Measurements from ENCODE around the gene SF3A1.

SF3A1 gene

DNA sequence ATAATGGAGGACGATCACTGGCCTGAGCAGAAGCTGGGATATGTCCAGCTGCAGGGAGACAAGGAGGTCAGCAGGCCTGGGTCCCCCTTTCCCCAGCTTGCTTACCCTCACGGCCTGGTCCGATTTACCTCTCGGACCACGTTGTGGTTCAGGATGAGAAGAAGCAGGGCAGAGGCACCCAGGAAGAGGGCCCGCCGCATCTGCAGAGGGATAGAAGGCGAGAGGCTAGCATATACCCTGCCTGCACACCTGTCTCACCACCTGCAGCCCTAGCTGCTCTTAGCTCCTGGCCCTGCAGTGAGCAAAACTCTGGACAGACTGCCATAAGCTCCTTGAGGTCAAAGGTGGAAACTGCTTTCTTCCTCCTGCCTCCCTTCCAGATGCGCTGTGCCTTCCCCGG is 29.2 kb upstream of the SF3A1 start:
- DNase-seq (ENCODE audit: low spot score): no peak

GRCh38 chr22:30383061-30383460 is 26.4 kb upstream of the SF3A1 start:
- DNase-seq (ENCODE audit: low spot score): no peak

- DNase-seq (ENCODE audit: low spot score): no peak
Observed at GRCh38 chr22:30382340-30382739, 25.6 kb upstream of the SF3A1 start.

DNA sequence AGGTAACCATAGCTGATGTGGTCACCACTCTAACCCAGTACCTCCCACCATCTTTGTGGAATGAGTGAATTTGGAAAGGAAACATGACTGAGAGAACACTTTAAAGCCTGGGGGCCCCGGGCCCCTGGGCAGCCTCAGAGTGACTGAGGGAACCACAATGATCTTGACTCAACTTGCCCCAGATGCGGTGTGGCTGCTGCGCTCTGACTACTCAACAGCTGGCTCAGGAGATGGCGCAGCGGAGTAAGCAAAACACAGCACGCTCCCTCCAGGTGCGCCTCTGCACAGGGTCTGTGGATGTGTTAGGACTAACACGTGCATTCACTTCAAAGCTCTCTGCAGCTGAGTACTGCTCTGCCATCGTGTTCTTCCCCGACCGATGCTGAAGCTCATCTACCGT is 24.6 kb upstream of the SF3A1 start:
- no peak for DNase-seq (ENCODE audit: low spot score)

DNA sequence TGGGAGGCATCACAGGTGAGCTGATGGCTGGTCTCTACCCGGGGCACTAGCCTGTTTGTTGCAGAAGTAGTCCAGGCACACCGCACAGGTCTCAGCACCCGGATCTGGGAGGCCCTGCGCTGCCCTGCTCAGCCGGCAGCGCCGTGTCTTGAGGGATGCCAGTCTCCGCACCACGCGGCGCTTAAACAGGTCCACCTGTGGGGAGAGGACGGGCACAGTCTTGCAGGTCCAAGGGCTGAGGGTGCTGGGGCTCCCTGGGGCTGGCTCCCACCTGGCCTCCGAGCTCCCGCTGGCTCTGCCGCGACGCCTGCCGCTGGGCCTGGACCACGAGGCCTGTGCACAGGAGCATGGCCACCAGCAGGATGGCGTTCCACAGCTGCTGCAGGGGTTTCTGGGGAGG is 23.3 kb upstream of the SF3A1 start:
- no peak for DNase-seq (ENCODE audit: low spot score)

GRCh38 chr22:30375312-30375849 is 18.7 kb upstream of the SF3A1 start:
- DNase-seq (ENCODE audit: low spot score): no peak

- DNase-seq (ENCODE audit: low spot score): no peak
Observed at GRCh38 chr22:30373331-30374325, 16.9 kb upstream of the SF3A1 start.

DNA sequence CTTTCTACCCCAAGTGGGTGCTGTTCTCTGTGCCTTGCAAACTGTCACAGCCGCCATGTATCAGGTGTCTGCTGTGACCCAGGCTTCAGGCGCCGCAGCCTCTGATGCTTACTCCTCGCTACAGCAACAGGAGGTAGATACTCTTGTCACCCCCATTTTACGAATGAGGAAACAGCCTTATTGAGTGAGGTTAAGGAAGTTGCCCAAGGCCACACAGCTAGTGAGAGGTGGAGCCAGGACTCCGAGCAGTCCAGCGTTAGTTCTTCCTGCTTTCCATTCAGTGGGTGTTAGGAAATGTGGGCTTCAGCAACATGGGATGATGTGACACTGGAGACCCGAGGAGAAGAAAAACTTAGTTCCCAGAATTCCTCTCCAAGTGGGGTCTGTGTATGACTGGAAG is 16.2 kb upstream of the SF3A1 start:
- DNase-seq (ENCODE audit: low spot score): no peak

GRCh38 chr22:30371981-30372380 is 15.3 kb upstream of the SF3A1 start:
- no peak for DNase-seq (ENCODE audit: low spot score)

- no peak for DNase-seq (ENCODE audit: low spot score)
Observed at GRCh38 chr22:30371321-30371720, 14.6 kb upstream of the SF3A1 start.

DNA sequence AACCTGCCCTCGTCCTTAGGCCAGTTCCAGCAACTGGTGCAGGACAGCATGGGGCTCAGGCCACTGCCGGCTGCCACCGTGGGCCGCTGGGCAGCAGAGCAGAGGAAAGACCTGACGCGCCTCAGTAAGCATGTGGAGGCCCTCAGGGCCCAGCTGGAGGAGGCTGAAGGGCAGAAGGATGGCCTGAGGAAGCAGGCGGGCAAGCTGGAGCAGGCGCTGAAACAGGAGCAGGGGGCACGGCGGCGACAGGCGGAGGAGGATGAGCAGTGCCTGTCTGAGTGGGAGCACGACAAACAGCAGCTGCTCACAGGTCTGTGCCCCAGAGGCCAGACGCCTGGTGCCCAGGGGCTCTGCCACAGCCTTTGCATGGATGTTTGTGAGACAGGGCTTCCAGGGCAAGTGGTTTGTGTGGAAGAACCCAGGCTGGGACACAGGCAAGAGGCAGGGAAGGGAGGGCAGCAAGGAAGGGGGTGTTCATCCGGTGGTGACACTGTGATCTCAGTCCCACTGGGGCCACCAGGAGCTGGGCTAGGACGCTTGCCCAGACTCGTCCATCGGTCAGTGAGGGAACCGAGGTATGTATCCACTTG is 14.0 kb upstream of the SF3A1 start:
- DNase-seq (ENCODE audit: low spot score): no peak

DNA sequence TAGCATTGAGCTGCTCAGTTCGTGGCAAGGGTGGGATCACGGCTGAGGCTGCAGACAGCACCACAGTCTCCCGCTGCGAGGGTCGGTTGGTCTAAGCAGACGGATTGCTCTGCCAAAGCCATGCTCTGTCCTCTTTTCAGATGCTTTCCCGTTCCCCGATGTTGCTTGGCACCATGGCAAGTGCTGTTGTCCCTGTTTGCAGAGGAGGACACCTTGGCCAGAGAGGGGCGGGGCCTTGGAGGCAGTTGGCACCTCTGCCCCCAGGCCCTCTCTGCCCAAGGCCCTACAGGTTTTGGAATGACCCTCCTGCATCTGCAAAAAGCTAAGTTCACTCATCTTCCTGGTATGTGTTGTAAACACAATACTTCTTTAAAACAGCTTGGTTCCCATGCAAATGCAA is 11.7 kb upstream of the SF3A1 start:
- DNase-seq (ENCODE audit: low spot score): no peak

DNA sequence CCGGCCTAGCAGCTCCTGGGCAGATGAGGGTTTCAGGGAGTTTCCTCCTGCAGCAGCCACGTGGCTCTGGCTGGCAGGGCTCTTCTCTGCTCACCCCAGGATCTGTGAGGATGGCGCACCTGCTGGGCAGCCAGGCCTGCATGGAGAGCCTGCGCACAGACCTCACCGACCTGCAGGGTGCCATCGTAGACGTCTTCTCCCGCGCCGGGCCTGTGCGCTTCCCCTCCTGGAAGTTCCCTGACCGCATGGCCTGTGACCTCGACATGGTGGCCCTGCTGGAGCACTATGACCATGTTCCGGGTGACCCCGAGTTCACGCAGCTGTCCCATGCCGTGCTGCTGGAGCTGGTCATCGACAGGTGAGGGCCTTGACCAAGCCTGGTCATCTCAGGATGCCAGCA is 9.2 kb upstream of the SF3A1 start:
- no peak for DNase-seq (ENCODE audit: low spot score)

- DNase-seq (ENCODE audit: low spot score): no peak
Observed at GRCh38 chr22:30362651-30363281, 6.1 kb upstream of the SF3A1 start.

DNA sequence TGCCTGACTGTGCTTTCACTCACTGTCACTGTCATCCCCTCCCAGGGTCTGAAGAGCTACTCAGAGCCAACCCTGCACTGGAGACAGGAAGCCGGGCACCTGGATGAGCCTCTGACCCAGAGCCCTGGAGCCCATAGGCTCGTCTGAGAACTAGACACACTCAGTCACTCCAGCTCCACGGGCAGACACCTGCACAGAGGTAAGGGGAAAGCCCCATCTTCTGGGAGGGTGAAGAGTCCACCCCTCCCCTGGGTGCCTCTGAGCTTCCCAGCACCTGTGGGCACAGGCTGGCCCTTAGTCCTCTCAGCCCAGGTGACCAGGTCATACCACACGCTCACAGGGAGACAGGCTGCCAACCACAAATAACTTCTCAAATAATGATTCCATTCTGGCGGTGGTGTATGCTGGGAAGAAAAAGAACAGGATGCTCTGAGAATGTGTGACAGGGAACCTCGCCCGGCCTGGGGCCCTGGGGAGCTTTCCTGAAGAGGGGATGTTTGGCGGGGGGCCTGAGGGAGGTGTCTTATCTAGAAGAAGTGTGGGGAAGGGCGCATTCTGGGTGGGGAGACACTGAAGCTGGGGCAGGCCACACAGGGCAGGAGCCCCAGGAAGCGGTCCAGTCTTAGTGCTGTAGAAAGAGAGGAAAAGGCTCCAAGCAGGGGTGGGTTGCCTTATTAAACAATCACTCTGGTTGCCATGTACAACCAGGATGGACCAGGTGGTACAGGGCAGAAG is 5.4 kb upstream of the SF3A1 start:
- DNase-seq (ENCODE audit: low spot score): no peak

DNA sequence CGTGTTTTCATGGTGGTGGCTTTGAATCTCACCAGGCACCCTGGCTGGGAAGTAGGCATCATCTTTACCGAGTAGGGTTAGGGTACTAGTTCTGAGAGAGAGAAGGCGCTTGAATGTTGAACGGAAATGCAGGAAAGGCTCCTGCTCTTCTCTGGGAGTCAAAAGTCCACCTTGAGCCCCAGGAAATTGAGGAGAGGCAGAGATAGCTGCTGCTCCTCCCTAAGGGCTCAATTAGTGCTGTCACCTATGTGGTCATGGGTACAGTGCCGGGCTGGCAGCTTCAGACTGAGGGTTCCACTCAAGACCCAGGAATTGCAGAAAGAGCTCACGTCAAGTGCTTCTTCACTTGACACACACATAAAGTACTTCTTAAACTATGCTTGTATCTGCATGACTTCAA is 1.8 kb upstream of the SF3A1 start:
- DNase-seq (ENCODE audit: low spot score): no peak

DNA sequence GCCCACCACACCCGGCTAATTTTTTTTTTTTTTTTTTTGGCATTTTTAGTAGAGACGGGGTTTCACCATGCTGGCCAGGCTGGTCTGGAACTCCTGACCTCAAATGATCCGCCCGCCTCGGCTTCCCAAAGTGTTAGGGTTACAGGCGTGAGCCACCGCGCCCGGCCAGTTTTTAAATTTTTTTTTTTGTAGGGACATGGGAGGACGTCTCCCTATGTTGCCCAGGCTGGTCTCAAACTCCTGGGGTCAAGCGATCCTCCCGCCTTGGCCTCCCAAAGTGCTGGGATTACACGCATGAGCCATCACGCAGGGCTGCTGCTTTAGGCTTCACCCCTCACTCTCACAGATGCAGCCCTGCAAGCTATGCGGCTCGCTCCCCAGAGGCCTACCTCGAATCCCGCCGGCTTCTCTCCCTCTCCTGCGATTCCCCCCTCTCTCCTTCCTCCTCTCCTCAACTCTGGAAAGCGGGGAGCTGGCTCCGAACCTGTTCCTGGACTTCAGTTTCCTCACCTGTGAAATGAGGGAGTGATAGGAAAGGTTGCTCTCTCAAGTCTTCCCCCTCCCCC is 1.0 kb upstream of the SF3A1 start:
- no peak for DNase-seq (ENCODE audit: low spot score)

DNA sequence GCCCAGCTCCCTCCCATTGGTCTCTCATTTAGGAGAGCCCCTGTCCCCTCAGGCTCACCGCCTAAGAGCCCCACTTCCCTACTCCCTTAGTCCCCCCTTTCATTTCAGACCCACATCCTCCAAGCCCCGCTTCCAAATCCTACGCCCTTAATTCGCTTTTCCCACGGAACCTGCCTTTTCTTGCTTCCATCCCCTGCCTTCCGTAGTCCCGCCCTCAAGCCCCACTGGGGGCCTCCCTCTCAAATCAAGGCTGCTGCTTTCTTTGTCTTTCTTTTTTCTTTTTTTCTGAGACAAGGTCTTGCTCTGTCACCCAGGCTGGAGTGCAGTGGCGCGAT is 509 bp upstream of the SF3A1 start:
- DNase-seq (ENCODE audit: low spot score): peak; percentile 67

DNA sequence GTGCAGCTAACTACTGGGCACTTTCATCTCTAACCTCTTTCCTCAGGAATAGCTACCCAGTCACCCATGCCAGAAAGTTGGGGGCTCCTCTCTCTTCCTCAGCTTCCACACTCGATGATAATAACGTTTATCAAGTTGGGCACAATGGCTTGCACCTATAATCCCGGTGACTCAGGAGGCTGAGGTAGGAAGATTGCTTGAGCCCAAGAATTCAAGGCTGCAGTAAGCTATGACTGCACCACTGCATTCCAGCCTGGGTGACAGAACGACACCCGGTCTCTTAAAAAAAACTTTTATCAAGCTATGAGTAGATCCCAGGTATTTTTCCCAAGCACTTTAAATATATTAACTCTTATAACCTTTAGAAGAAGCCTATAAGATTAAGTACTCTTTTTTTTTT is 2.0 kb downstream of the SF3A1 start:
- DNase-seq (ENCODE audit: low spot score): no peak

- no peak for DNase-seq (ENCODE audit: low spot score)
Observed at GRCh38 chr22:30351226-30351625, 5.5 kb downstream of the SF3A1 start.

- no peak for DNase-seq (ENCODE audit: low spot score)
Observed at GRCh38 chr22:30348809-30349208, 7.9 kb downstream of the SF3A1 start.

DNA sequence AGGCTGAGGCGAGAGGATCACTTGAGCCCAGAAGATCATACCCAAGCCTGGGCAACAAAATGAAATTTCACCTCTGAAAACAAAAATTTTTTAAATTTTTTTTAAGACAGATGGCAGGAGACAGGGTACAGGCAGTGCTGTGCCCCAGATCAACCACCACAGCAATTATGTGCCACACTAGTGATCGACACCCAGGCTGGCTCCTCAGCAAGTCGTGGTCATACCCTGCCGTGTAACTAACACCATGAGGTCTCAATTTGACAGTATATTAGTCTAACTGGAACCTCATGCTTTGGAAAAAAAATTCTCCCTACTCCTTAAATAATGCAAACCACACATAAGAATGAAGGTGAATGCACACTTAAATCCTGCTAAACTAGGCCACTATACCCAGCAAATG is 8.3 kb downstream of the SF3A1 start:
- DNase-seq (ENCODE audit: low spot score): no peak

Data from germinal center (tissue), 1 donor.